ENCODE measurements around the gene CFAP57.

CFAP57 gene

DNA sequence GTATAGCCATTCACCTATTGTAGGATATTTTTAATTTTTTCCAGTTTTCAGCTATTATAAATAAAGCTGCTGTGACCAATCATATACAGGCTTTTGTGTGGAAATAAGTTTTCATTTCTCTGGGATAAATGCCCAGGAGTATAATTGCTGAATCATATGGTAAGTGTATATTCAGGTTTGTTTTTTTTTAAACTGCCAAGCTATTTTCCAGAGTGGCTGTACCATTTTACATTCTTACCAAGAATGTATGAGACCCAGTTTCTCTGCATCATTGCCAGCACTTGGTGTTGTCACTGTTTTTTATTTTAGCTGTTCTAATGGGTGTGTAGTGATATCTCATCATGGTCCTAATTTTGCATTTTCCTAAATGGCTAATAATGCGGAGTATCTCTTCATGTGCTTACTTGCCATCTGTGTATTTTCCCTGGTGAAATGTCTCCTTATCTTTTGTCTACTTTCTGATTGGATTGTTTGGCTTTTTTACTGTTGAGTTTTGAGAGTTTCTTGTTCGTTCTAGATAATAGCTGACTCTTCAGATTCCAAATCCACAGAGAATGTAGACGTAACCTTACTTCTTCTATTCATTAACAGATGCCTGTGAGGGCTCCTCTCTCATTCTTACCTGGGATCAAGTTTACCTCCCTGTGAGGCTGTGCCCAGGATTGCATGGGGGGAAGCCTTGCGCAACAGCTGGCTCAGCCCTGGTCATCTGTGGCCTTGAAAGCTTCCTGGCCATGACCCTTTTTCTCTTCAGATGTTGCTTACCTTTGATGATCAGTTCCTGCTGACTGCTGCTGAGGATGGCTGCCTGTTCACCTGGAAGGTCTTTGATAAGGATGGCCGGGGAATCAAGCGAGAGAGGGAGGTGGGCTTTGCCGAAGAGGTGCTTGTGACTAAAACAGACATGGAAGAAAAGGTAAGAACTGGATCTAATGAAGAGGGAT, 42.6 kb downstream of the CFAP57 start:
- Histone ChIP-seq H3K4me3 (ENCODE audit: low read length, poor library complexity, severe bottlenecking) (no peak overlapping the region), H3K4me1 (ENCODE audit: insufficient read depth, low read length, poor library complexity, severe bottlenecking) (no peaks in the 10 kb centered on the region), H3K9me2 (replicated peaks; ENCODE audit: low read depth, low read length) (no peaks in the 10 kb centered on the region), H3F3A (ENCODE audit: low read depth) (no peaks in the 10 kb centered on the region), H2AFZ (ENCODE audit: low read length) (no peak overlapping the region), H3K27me3 (ENCODE audit: insufficient read depth, low read length, poor library complexity, severe bottlenecking) (no peaks in the 10 kb centered on the region), H3K4me2 (ENCODE audit: low read depth, low read length, poor library complexity, severe bottlenecking) (no peak overlapping the region), H3K79me2 (ENCODE audit: insufficient read depth, low read length) (no peaks in the 10 kb centered on the region), H3K9me3 (ENCODE audit: insufficient read depth, low read depth, low read length) (no peaks in the 10 kb centered on the region), H3K36me3 (ENCODE audit: insufficient read depth, low read length) (no peaks in the 10 kb centered on the region), H4K20me1 (ENCODE audit: insufficient read depth, low read length, poor library complexity, severe bottlenecking) (no peaks in the 10 kb centered on the region), H3K9ac (ENCODE audit: low read depth, low read length, poor library complexity, severe bottlenecking) (no peak overlapping the region)
- TF ChIP-seq, protein P1, sequence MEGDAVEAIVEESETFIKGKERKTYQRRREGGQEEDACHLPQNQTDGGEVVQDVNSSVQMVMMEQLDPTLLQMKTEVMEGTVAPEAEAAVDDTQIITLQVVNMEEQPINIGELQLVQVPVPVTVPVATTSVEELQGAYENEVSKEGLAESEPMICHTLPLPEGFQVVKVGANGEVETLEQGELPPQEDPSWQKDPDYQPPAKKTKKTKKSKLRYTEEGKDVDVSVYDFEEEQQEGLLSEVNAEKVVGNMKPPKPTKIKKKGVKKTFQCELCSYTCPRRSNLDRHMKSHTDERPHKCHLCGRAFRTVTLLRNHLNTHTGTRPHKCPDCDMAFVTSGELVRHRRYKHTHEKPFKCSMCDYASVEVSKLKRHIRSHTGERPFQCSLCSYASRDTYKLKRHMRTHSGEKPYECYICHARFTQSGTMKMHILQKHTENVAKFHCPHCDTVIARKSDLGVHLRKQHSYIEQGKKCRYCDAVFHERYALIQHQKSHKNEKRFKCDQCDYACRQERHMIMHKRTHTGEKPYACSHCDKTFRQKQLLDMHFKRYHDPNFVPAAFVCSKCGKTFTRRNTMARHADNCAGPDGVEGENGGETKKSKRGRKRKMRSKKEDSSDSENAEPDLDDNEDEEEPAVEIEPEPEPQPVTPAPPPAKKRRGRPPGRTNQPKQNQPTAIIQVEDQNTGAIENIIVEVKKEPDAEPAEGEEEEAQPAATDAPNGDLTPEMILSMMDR (conservative IDR thresholded peaks at IDR 0.05; ENCODE audit: low read length): no peak
- no peak for TF ChIP-seq EZH2phosphoT487 (IDR thresholded peaks at IDR 0.05; ENCODE audit: borderline replicate concordance)

DNA sequence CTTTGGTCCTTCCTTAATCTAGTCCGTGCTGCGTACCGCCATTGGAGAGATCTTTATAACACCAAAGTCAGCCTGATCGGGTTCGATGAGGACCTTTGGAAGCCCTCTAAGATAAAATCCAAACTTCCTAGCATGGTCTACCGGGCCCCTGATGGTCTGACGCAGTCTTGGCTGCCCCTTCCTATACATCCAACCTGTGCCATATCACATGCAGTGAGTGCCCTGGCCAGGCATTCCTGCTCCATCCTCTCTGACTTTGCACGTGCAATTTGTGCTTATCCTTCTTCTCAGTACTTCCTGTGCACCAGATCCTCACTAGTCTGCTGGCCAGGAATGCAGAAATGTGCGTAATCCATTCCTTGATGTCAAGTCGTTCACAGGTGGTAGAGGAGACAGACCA, 45.6 kb downstream of the CFAP57 start:
- no peaks in the 10 kb centered on the region for H3K79me2 ChIP-seq (ENCODE audit: insufficient read depth, low read length)
- H3F3A ChIP-seq (ENCODE audit: low read depth): no peaks in the 10 kb centered on the region
- H3K4me1 ChIP-seq (ENCODE audit: insufficient read depth, low read length, poor library complexity, severe bottlenecking): no peaks in the 10 kb centered on the region
- H3K36me3 ChIP-seq (ENCODE audit: insufficient read depth, low read length): no peaks in the 10 kb centered on the region
- H3K9me3 ChIP-seq (ENCODE audit: insufficient read depth, low read depth, low read length): no peaks in the 10 kb centered on the region
- no peak overlapping the region for H3K4me2 ChIP-seq (ENCODE audit: low read depth, low read length, poor library complexity, severe bottlenecking)
- H2AFZ ChIP-seq (ENCODE audit: low read length): no peak overlapping the region
- no peaks in the 10 kb centered on the region for H3K27me3 ChIP-seq (ENCODE audit: insufficient read depth, low read length, poor library complexity, severe bottlenecking)
- H3K9me2 ChIP-seq (replicated peaks; ENCODE audit: low read depth, low read length): no peaks in the 10 kb centered on the region
- H4K20me1 ChIP-seq (ENCODE audit: insufficient read depth, low read length, poor library complexity, severe bottlenecking): no peaks in the 10 kb centered on the region
- TF ChIP-seq, protein P1 (conservative IDR thresholded peaks at IDR 0.05; ENCODE audit: low read length): no peak
- H3K4me3 ChIP-seq (ENCODE audit: low read length, poor library complexity, severe bottlenecking): no peak overlapping the region
- no peak overlapping the region for H3K9ac ChIP-seq (ENCODE audit: low read depth, low read length, poor library complexity, severe bottlenecking)

DNA sequence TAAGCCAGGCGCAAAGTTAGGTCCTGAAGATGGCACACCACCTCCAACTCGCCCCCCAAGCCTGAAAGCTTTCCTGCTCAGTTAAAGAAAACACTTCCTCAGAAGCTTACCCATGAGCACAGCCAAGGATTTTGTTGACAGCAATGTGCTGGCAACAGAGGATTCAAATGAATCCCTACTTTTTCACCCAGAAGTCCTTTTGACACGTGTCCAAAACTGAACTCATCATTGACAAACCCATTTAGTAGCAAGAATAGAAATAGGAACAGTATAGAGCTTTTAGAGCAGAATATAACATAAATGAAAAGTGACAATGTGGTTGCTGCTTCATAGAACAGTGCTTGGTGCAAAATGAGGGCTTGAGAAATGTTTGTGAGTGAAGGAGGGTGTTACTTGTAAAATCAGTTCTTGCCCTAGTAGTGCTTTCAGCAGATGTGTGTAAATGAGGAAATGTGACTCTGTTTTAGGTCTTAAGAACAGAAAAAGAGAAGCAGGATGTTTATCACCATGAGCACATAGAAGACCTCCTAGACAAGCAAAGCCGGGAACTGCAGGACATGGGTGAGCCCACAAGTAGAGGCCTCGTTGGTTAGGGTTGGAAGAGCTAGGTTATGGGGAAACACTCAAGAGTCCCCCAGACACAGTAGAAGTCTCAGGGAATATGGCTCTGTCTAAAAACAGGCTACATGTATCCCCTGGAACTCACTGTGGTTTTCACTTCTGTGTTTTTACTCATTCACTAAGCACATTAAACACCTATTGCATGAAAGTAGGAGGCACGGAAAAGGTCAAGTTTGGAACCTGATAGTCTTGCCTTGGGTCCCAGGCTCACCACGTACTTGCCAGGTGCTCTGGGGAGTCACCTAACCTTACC, 49.0 kb downstream of the CFAP57 start:
- no peaks in the 10 kb centered on the region for H3K79me2 ChIP-seq (ENCODE audit: insufficient read depth, low read length)
- H3K4me2 ChIP-seq (ENCODE audit: low read depth, low read length, poor library complexity, severe bottlenecking): no peak overlapping the region
- no peaks in the 10 kb centered on the region for H3K36me3 ChIP-seq (ENCODE audit: insufficient read depth, low read length)
- H3K27me3 ChIP-seq (ENCODE audit: insufficient read depth, low read length, poor library complexity, severe bottlenecking): no peaks in the 10 kb centered on the region
- no peak overlapping the region for H3K4me3 ChIP-seq (ENCODE audit: low read length, poor library complexity, severe bottlenecking)
- TF ChIP-seq, protein P1 (conservative IDR thresholded peaks at IDR 0.05; ENCODE audit: low read length): no peak
- no peak for TF ChIP-seq EZH2phosphoT487 (IDR thresholded peaks at IDR 0.05; ENCODE audit: borderline replicate concordance)
- no peaks in the 10 kb centered on the region for H3K4me1 ChIP-seq (ENCODE audit: insufficient read depth, low read length, poor library complexity, severe bottlenecking)
- H3F3A ChIP-seq (ENCODE audit: low read depth): no peaks in the 10 kb centered on the region
- no peaks in the 10 kb centered on the region for H4K20me1 ChIP-seq (ENCODE audit: insufficient read depth, low read length, poor library complexity, severe bottlenecking)
- no peaks in the 10 kb centered on the region for H3K9me2 ChIP-seq (replicated peaks; ENCODE audit: low read depth, low read length)
- H2AFZ ChIP-seq (ENCODE audit: low read length): no peak overlapping the region
- no peaks in the 10 kb centered on the region for H3K9me3 ChIP-seq (ENCODE audit: insufficient read depth, low read depth, low read length)
- H3K9ac ChIP-seq (ENCODE audit: low read depth, low read length, poor library complexity, severe bottlenecking): no peak overlapping the region
